ENCODE results near the gene IFNGR2.

The IFNGR2 gene

DNA sequence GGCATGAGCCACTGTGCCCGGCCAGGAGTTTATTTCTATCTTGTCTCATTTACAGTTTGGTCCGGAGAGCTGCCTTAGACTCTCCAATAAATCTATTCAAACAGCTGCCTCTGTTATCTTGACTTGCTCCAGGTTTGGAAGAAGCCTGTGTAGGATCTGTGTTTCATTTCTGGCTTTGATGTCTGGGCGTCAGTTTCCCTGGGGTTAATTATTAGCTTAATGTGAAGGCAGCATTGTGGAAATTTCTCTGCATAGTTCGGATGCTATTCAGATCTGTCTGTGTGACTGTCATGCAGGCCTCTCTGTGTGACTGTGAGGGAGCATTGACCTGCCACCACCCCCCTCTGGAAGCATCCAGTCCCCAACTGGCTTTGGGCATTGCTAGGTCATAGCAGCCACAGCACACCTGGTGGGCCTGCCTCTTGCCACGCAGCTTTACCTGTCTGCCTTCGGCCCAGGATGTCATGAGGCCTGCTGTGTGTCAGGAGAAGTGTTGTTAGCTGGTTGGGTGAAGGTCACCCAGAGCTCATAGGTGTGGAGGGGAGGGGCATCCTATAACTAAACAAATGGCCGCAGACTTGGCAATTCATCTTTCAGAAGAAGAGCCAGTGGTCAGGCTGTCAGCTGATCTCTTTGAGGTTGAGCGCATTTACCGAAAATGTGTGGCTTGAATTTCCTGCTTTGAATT, 9.8 kb downstream of the IFNGR2 start:
- no peak for DNase-seq (ENCODE audit: low read depth)
- TF ChIP-seq, protein P1, sequence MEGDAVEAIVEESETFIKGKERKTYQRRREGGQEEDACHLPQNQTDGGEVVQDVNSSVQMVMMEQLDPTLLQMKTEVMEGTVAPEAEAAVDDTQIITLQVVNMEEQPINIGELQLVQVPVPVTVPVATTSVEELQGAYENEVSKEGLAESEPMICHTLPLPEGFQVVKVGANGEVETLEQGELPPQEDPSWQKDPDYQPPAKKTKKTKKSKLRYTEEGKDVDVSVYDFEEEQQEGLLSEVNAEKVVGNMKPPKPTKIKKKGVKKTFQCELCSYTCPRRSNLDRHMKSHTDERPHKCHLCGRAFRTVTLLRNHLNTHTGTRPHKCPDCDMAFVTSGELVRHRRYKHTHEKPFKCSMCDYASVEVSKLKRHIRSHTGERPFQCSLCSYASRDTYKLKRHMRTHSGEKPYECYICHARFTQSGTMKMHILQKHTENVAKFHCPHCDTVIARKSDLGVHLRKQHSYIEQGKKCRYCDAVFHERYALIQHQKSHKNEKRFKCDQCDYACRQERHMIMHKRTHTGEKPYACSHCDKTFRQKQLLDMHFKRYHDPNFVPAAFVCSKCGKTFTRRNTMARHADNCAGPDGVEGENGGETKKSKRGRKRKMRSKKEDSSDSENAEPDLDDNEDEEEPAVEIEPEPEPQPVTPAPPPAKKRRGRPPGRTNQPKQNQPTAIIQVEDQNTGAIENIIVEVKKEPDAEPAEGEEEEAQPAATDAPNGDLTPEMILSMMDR (IDR thresholded peaks at IDR 0.05; ENCODE audit: control insufficient read depth, extremely low read depth, insufficient read depth), result no peak
- no peak overlapping the region for H3K4me3 ChIP-seq (ENCODE audit: low read depth, low read length)

DNA sequence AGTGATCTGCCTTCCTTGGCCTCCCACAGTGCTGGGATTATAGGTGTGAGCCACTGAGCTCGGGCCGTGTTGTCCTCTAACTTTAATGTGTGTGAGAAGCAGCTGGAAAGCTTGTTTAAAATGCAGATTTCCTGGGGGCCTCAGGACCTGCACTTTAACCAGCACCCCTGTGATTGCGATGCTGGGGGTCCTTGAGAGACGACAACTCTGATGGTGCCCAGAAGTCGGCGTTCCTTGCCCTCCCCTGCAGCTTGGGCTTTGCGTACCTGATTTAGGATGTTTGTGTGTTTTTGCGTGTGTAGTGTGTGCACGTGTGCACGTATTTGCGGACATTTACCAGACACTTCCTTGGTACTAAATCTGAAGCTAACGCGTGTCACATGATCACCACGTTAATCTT, 10.9 kb downstream of the IFNGR2 start:
- no peak overlapping the region for H3K4me3 ChIP-seq (ENCODE audit: low read depth, low read length)
- DNase-seq (ENCODE audit: low read depth), result no peak
- TF ChIP-seq, protein P1 (IDR thresholded peaks at IDR 0.05; ENCODE audit: control insufficient read depth, extremely low read depth, insufficient read depth), result no peak

DNA sequence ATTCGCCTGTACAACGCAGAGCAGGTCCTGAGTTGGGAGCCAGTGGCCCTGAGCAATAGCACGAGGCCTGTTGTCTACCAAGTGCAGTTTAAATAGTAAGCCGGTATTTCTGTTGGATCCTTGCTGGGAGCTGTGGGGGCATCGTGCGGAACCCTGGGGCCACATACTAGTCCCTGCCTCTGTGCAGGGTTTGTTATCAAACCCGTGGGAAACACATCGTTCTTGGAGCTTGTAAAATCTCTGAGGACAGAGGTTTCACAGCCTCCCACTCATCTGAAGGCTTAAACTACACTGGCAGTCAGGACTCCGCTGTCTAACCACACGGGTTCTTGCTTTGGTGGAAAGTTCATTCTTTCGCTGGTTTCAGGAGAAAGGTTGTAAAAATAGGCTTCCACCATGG, 11.7 kb downstream of the IFNGR2 start:
- no peak for DNase-seq (ENCODE audit: low read depth)
- H3K4me3 ChIP-seq (ENCODE audit: low read depth, low read length), result no peak overlapping the region
- TF ChIP-seq, protein P1 (IDR thresholded peaks at IDR 0.05; ENCODE audit: control insufficient read depth, extremely low read depth, insufficient read depth), result no peak

DNA sequence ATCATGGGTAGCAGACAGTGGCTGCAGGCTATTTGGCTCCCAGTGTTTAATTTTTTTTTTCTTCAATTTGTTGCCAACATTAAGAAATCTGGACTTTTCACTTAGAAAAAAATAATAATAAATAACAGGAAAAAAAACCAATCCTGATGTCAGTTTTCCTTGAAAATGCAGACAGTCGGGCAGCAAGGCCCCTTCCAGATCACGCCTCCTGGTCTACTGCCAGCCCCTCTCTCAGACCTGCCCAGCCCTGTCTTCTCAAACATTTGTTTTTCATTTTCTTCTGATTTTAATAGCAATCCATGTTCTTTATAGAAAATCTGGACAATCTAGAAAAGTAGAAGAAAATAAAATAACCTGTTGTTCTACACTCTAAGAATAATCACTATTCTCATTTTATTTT, 15.5 kb downstream of the IFNGR2 start:
- TF ChIP-seq, protein P1 (IDR thresholded peaks at IDR 0.05; ENCODE audit: control insufficient read depth, extremely low read depth, insufficient read depth), result no peak
- no peak overlapping the region for H3K4me3 ChIP-seq (ENCODE audit: low read depth, low read length)
- no peak for DNase-seq (ENCODE audit: low read depth)

DNA sequence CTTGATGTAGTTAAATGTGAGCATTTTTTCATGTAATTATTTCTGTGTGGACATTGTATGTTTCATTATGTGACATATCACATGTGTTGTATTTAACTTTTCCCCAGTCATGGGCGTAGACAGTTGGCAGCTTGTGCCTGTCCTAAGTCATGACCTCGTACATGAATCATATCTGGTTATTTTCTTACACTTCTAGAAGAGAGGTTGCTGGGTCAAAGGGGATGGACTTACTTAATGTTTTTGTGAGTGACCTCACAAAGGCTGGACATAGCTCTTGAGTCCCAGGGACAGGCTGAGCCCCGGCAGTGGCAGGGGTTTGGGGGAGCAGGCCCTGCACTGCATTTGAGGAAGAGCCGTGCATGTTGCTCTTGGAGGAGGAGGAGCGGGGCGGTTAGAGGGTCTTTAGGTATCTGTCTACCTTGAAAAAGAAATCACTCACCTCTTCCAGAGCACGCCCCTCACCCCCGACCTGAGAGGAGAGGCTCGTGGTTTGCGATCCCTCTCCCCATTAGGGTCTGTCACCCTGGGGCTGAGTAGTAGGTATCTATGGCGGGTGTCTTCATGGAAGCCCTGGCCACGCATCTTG, 16.4 kb downstream of the IFNGR2 start:
- DNase-seq (ENCODE audit: low read depth), result peak; percentile 10
- TF ChIP-seq, protein P1 (IDR thresholded peaks at IDR 0.05; ENCODE audit: control insufficient read depth, extremely low read depth, insufficient read depth), result no peak
- no peak overlapping the region for H3K4me3 ChIP-seq (ENCODE audit: low read depth, low read length)

DNA sequence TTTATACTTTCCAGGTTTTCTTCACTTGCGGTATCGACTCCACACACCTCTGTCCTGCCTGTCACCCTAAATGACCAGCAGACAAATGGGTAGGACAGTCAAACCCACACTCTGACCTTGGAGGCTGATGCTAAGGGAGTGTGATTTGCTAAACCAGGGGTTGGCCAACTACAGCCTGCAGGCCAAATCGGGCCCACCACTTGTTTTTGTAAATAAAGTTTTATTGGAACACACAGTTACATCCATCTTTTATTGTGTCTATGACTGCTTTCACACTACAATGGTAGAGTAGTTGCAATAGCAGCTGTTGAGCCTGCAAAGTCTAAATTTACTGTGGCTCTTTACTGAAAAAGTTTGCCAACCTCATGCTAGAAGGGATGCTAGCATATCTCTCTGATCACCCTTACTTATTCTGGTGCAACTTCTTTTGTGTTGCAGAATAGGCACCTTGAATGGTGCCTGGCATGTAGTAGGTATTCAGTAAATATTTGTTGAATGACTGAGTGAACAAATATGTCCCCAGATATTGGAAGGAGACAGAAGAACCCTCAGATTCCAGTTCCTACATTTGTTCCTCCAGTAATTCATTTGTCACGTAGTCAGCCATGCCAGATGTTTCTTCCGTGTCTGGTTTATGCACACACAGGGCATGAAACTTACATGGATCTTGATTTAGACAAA, 18.6 kb downstream of the IFNGR2 start:
- no peak for DNase-seq (ENCODE audit: low read depth)
- H3K4me3 ChIP-seq (ENCODE audit: low read depth, low read length), result no peak overlapping the region

More for the DNA sequence above, 18.6 kb downstream of the IFNGR2 start:
- TF ChIP-seq, protein P1 (IDR thresholded peaks at IDR 0.05; ENCODE audit: control insufficient read depth, extremely low read depth, insufficient read depth), result no peak

Measured in LNCaP clone FGC (cell line).